ENCODE measurements around the gene INAVA. TPM values are rescaled to one million over a fixed set of nuclear protein-coding genes. Genes with fewer than 3 reads are reported as not detected.
A peak's percentile ranks its signal among the peaks of the same experiment; 100 is the strongest.

INAVA gene
- total and polyA plus RNA-seq, 2 of the 13 experiments (the other 11 are each of a cell fraction or from before 2014, with no cell fraction given) = 6.0 to 13.5 TPM

DNA sequence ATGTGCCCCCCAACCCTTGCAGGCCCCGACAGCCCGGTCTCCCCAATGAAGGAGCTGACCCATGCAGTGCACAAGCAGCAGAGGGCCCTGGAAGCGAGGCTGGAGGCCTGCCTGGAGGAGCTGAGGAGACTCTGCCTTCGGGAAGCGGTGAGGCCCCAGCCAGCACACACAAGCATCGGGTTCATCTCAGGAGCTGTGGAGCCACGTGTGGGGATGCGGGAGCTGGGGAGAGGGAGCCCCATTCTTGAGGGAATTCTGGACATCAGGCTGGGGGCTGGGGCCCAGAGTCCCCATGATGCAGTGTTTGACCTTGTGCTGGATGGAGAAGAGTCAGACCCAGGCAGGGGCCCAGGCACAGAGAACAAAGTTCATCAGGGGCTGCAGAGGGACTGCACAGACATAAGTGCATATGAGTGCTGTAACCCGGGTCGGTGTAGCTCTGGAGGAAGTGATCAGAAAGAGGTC is 4.8 kb downstream of the INAVA start (continued):
- no peak; the same call in 1 of the 2 replicates for TF ChIP-seq ZNF614 (CRISPR knock-in tag; IDR thresholded peaks at IDR 0.05; ENCODE audit: borderline replicate concordance)
- TF ChIP-seq, protein P1, sequence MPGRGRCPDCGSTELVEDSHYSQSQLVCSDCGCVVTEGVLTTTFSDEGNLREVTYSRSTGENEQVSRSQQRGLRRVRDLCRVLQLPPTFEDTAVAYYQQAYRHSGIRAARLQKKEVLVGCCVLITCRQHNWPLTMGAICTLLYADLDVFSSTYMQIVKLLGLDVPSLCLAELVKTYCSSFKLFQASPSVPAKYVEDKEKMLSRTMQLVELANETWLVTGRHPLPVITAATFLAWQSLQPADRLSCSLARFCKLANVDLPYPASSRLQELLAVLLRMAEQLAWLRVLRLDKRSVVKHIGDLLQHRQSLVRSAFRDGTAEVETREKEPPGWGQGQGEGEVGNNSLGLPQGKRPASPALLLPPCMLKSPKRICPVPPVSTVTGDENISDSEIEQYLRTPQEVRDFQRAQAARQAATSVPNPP (CRISPR knock-in tag; IDR thresholded peaks at IDR 0.05) = no peak
- TF ChIP-seq HIVEP1 (CRISPR knock-in tag; IDR thresholded peaks at IDR 0.05) = no peak
- peak; percentile 32; the same call in 1 of the 2 replicates for TF ChIP-seq MED1 (CRISPR knock-in tag; IDR thresholded peaks at IDR 0.05)
- TF ChIP-seq SUZ12 (IDR thresholded peaks at IDR 0.05; ENCODE audit: low read depth, low read length) = no peak
- TF ChIP-seq SRF (IDR thresholded peaks at IDR 0.05; ENCODE audit: low read depth, low read length) = no peak
- TF ChIP-seq MIXL1 (CRISPR knock-in tag; IDR thresholded peaks at IDR 0.05) = no peak
- no peak for TF ChIP-seq NAIF1 (CRISPR knock-in tag; IDR thresholded peaks at IDR 0.05; ENCODE audit: borderline replicate concordance)
- TF ChIP-seq, protein P2, sequence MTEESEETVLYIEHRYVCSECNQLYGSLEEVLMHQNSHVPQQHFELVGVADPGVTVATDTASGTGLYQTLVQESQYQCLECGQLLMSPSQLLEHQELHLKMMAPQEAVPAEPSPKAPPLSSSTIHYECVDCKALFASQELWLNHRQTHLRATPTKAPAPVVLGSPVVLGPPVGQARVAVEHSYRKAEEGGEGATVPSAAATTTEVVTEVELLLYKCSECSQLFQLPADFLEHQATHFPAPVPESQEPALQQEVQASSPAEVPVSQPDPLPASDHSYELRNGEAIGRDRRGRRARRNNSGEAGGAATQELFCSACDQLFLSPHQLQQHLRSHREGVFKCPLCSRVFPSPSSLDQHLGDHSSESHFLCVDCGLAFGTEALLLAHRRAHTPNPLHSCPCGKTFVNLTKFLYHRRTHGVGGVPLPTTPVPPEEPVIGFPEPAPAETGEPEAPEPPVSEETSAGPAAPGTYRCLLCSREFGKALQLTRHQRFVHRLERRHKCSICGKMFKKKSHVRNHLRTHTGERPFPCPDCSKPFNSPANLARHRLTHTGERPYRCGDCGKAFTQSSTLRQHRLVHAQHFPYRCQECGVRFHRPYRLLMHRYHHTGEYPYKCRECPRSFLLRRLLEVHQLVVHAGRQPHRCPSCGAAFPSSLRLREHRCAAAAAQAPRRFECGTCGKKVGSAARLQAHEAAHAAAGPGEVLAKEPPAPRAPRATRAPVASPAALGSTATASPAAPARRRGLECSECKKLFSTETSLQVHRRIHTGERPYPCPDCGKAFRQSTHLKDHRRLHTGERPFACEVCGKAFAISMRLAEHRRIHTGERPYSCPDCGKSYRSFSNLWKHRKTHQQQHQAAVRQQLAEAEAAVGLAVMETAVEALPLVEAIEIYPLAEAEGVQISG (CRISPR knock-in tag; IDR thresholded peaks at IDR 0.05) = peak; percentile 37; the same call in 1 of the 2 replicates
- TF ChIP-seq, protein P3, sequence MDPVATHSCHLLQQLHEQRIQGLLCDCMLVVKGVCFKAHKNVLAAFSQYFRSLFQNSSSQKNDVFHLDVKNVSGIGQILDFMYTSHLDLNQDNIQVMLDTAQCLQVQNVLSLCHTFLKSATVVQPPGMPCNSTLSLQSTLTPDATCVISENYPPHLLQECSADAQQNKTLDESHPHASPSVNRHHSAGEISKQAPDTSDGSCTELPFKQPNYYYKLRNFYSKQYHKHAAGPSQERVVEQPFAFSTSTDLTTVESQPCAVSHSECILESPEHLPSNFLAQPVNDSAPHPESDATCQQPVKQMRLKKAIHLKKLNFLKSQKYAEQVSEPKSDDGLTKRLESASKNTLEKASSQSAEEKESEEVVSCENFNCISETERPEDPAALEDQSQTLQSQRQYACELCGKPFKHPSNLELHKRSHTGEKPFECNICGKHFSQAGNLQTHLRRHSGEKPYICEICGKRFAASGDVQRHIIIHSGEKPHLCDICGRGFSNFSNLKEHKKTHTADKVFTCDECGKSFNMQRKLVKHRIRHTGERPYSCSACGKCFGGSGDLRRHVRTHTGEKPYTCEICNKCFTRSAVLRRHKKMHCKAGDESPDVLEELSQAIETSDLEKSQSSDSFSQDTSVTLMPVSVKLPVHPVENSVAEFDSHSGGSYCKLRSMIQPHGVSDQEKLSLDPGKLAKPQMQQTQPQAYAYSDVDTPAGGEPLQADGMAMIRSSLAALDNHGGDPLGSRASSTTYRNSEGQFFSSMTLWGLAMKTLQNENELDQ (CRISPR knock-in tag; IDR thresholded peaks at IDR 0.05; ENCODE audit: borderline replicate concordance) = no peak
- TF ChIP-seq ZNF674 (CRISPR knock-in tag; IDR thresholded peaks at IDR 0.05; ENCODE audit: low read depth) = no peak
- no peak for TF ChIP-seq ZNF746 (CRISPR knock-in tag; IDR thresholded peaks at IDR 0.05)
- TF ChIP-seq, protein P4, sequence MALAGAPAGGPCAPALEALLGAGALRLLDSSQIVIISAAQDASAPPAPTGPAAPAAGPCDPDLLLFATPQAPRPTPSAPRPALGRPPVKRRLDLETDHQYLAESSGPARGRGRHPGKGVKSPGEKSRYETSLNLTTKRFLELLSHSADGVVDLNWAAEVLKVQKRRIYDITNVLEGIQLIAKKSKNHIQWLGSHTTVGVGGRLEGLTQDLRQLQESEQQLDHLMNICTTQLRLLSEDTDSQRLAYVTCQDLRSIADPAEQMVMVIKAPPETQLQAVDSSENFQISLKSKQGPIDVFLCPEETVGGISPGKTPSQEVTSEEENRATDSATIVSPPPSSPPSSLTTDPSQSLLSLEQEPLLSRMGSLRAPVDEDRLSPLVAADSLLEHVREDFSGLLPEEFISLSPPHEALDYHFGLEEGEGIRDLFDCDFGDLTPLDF (CRISPR knock-in tag; IDR thresholded peaks at IDR 0.05) = no peak
- TF ChIP-seq ZNF235 (CRISPR knock-in tag; IDR thresholded peaks at IDR 0.05; ENCODE audit: borderline replicate concordance) = no peak
- TF ChIP-seq GATAD2A (CRISPR knock-in tag; IDR thresholded peaks at IDR 0.05) = peak; percentile 80
- peak; percentile 74 for TF ChIP-seq NR2C2 (CRISPR knock-in tag; IDR thresholded peaks at IDR 0.05; ENCODE audit: borderline replicate concordance)
- TF ChIP-seq, protein P5, sequence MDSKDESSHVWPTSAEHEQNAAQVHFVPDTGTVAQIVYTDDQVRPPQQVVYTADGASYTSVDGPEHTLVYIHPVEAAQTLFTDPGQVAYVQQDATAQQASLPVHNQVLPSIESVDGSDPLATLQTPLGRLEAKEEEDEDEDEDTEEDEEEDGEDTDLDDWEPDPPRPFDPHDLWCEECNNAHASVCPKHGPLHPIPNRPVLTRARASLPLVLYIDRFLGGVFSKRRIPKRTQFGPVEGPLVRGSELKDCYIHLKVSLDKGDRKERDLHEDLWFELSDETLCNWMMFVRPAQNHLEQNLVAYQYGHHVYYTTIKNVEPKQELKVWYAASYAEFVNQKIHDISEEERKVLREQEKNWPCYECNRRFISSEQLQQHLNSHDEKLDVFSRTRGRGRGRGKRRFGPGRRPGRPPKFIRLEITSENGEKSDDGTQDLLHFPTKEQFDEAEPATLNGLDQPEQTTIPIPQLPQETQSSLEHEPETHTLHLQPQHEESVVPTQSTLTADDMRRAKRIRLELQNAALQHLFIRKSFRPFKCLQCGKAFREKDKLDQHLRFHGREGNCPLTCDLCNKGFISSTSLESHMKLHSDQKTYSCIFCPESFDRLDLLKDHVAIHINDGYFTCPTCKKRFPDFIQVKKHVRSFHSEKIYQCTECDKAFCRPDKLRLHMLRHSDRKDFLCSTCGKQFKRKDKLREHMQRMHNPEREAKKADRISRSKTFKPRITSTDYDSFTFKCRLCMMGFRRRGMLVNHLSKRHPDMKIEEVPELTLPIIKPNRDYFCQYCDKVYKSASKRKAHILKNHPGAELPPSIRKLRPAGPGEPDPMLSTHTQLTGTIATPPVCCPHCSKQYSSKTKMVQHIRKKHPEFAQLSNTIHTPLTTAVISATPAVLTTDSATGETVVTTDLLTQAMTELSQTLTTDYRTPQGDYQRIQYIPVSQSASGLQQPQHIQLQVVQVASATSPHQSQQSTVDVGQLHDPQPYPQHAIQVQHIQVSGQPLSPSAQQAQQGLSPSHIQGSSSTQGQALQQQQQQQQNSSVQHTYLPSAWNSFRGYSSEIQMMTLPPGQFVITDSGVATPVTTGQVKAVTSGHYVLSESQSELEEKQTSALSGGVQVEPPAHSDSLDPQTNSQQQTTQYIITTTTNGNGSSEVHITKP (CRISPR knock-in tag; IDR thresholded peaks at IDR 0.05; ENCODE audit: low read depth) = no peak; the same call in 1 of the 2 replicates
